ENCODE data around the gene DDOST. TPM values are rescaled to one million over a fixed set of nuclear protein-coding genes. Genes with fewer than 3 reads are reported as not detected.
"Not testable (repeated sequence)": the region's sequence is repeated elsewhere in the genome, so short reads cannot be mapped to it uniquely, and the experiment has no call there.

DDOST gene
- total RNA-seq, 1 donor from 2014 or later = 142 TPM

DNA sequence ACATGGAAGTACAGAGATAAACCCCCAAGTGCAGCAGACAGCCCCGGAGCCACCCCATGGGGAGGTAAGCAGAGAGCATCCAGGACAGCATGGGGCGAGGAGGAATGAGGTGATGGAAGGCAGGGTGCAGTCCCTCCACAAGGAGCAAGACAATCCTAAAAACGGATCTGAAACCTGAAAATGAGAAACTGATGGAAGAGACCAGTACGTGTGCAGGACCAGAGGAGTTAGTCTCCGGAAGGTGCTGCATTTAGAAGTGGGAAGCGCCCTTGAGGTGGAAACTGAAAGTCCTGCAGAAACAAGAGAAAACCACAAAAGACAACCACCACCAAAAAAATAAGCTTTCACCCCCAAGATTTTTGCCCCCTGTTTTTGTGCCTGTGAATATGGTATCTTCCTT lies 17.4 kb upstream of the DDOST start:
- intact Hi-C loops (cut with DNase I) = no loop called here
- TF ChIP-seq CTCF (IDR thresholded peaks at IDR 0.05) = no peak
- Histone ChIP-seq H3K4me3 (no peak overlapping the region), H3K27ac (no peak overlapping the region), H3K9me3 (no peaks in the 10 kb centered on the region), H3K27me3 (no peaks in the 10 kb centered on the region), H3K36me3 (no peaks in the 10 kb centered on the region), H3K4me1 (no peaks in the 10 kb centered on the region)
- no peak for DNase-seq (ENCODE audit: low spot score in 2 of 2)

DNA sequence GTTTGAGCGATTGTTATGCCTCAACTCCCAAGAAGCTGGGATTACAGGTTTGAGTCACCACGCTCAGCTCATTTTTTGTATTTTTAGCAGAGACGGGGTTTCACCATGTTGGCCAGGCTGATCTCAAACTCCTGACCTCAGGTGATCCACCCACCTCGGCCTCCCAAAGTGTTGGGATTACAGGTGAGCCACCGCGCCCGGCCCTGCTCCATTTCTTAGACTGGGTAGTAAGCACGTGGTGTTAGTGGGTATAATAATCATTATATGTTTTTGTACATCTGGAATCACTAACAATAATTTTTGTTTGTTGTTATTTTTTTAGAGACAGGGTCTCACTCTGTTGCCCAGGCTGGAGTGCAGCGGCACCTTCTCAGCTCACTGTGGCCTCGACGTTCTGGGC lies 12.5 kb upstream of the DDOST start:
- H3K4me3 ChIP-seq; DNase-seq (ENCODE audit: low spot score in 2 of 2); intact Hi-C loops (cut with DNase I); H3K4me1 ChIP-seq; H3K9me3 ChIP-seq; H3K27ac ChIP-seq; H3K36me3 ChIP-seq; H3K27me3 ChIP-seq: not testable (repeated sequence)

DNA sequence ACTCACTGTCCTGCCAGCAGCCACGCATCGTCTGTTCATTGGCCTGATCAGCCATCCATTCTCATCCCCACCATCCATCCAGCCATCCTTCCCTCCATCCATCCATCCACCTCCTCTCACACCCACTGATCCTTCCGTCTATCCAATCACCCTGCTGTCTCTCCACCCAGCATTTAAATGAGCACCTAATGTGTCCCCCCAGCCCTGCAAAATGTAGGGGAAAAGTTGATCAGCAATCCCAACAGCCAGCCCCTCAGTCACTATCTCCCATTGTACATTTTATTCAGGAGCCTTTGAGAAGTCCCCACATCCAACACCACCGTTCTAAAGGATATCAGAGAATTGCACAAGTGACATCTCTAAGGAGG lies 11.1 kb upstream of the DDOST start:
- TF ChIP-seq CTCF (IDR thresholded peaks at IDR 0.05) = no peak
- no peak for DNase-seq (ENCODE audit: low spot score in 2 of 2)
- intact Hi-C loops (cut with DNase I) = no loop called here

GRCh38 chr1:20670936-20671335 lies 9.8 kb upstream of the DDOST start:
- Histone ChIP-seq H3K9me3 (no peaks in the 10 kb centered on the region), H3K36me3 (no peaks in the 10 kb centered on the region), H3K4me3 (no peak overlapping the region), H3K27me3 (no peaks in the 10 kb centered on the region), H3K27ac (no peak overlapping the region), H3K4me1 (no peaks in the 10 kb centered on the region)
- no peak for TF ChIP-seq CTCF (IDR thresholded peaks at IDR 0.05)
- DNase-seq (ENCODE audit: low spot score in 2 of 2) = no peak
- intact Hi-C loops (cut with DNase I) = no loop called here

More for the DNA sequence above, 11.1 kb upstream of the DDOST start:
- Histone ChIP-seq H3K36me3 (no peaks in the 10 kb centered on the region), H3K4me1 (no peaks in the 10 kb centered on the region), H3K27me3 (no peaks in the 10 kb centered on the region), H3K27ac (no peak overlapping the region), H3K9me3 (no peaks in the 10 kb centered on the region), H3K4me3 (no peak overlapping the region)

DNA sequence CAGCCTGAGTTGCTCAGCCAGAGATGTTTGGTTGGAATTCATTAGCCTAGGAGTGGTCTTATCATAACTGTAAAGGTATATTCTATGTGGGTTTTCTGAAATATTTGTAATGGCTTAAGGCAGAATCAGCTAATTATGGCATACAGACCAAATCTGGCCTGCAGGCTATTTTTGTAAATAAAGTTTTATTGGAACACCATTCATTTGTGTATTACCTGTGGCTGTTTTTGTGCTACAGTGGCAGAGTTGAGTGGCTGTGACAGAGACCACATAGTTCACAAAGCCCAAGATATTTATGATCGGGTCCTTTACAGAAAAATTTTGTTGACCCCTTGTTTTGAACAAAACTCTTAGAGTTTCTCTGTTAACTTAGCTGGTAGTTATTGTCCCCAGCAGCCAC lies 7.4 kb upstream of the DDOST start:
- Histone ChIP-seq H3K9me3 (no peaks in the 10 kb centered on the region), H3K27ac (no peak overlapping the region), H3K27me3 (no peaks in the 10 kb centered on the region), H3K4me1 (no peaks in the 10 kb centered on the region), H3K4me3 (no peak overlapping the region), H3K36me3 (no peaks in the 10 kb centered on the region)
- TF ChIP-seq CTCF (IDR thresholded peaks at IDR 0.05) = no peak
- no peak for DNase-seq (ENCODE audit: low spot score in 2 of 2)
- intact Hi-C loops (cut with DNase I) = no loop called here

DNA sequence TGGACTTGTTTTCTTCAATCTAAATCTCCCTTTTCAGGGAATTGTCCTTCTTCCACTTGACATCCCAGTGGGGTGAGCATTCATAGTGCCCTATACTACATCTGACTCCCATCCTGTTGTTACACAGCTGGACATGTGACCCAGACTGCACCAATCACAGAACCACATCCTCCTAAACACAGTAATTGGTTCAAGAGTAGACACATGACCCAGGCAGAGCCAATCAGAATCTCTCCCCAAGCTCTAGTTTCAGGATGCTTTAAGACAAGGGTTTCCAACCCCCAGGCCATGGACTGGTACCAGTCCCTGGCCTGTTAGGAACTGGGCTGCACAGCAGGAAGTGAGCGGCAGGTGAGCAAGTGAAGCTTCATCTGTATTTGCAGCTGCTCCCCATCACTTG lies 5.6 kb upstream of the DDOST start:
- no peak for DNase-seq (ENCODE audit: low spot score in 2 of 2)
- no peak for TF ChIP-seq CTCF (IDR thresholded peaks at IDR 0.05)
- H3K36me3 ChIP-seq = no peaks in the 10 kb centered on the region
- H3K4me3 ChIP-seq = no peak overlapping the region
- intact Hi-C loops (cut with DNase I) = no loop called here
- H3K27me3 ChIP-seq = no peaks in the 10 kb centered on the region
- no peaks in the 10 kb centered on the region for H3K9me3 ChIP-seq
- H3K27ac ChIP-seq = no peak overlapping the region
- peaks cover 4 to 7% of the 10 kb centered on the region in 2 donors for H3K4me1 ChIP-seq
